Middle frontal gyrus (tissue), 1 donor: ENCODE data around the gene LYPLA2.
"Not testable (repeated sequence)": the region's sequence is repeated elsewhere in the genome, so short reads cannot be mapped to it uniquely, and the experiment has no call there.

ENCODE experiments used
- DNase-seq: peaks from one replicate; pipeline ENCODE4 v3.0.0-alpha.2; 2015; ENCODE audit warnings: low spot score; ENCODE audit errors: extremely low spot score

Gene LYPLA2

GRCh38 chr1:23827717-23828116, 36.8 kb downstream of the LYPLA2 start:
- no peak for DNase-seq

DNA sequence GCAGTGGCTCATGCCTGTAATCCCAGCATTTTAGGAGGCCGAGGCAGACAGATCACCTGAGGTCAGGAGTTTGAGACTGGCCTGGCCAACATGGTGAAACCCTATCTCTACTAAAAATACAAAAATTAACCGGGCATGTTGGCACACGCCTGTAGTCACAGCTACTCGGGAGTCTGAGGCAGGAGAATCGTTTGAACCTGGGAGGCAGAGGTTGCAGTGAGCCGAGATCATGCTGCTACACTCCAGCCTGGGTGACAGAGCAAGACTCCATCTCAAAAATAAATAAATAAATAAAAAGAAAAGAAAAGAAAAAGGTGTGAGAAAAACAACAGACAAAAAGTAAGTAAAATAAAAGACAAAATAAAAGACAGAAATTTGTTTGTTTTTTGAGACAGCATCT, 43.2 kb downstream of the LYPLA2 start:
- DNase-seq, result not testable (repeated sequence)

- no peak for DNase-seq
Observed at GRCh38 chr1:23836037-23836436, 45.1 kb downstream of the LYPLA2 start.

GRCh38 chr1:23837908-23838307, 47.0 kb downstream of the LYPLA2 start:
- no peak for DNase-seq

DNA sequence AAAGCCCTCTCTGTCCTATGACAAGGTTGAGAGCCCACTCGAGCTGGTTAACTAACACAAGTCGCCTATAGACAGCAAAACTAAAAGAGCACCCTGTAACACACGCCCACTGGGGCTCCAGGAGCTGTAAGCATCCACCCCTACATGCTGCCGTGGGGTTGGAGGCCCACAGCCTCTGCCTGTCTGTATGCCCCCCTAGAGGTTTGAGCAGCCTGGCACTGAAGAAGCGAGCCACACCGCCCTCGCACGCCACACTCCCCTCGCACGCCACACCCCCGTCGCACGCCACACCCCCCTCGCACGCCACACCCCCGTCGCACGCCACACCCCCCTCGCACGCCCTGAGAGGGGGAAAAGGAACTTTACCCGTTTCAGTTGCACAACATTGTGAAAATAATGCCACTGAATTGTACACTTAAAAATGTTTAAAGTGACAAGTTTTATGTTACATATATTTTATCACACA, 47.5 kb downstream of the LYPLA2 start:
- no peak for DNase-seq

DNA sequence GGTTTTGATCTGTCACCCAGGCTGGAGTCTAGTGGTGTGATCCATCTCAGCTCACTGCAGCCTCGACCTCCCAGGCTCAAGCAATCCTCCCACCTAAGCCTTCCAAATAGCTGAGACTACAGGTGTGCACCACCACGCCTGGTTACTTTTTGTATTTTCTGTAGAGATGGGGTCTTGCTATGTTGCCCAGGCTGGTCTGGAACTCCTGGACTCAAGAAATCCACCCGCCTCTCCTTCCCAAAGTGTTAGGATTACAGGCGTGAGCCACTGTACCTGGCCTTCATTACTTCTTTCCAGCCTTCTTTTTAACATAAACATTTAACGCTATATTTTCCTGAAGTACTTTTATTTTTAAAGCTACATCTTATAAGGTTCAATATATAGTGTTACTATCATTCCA, 52.7 kb downstream of the LYPLA2 start:
- no peak for DNase-seq
